Hepatocyte (in vitro differentiated cells): ENCODE results near the gene ZNF28. TPM values are rescaled to one million over a fixed set of nuclear protein-coding genes. Genes with fewer than 3 reads are reported as not detected.
"Not testable (repeated sequence)": the region's sequence is repeated elsewhere in the genome, so short reads cannot be mapped to it uniquely, and the experiment has no call there.

Experiments
- DNase-seq: peaks from one replicate; pipeline ENCODE4 v3.0.0-alpha.2; 2016; ENCODE audit warnings: low spot score
- H2AFZ ChIP-seq: fragments of 200-600 bp; sonication (generic); 2 replicates; pipeline ENCODE4 v1.6.0; 2016; ENCODE audit warnings: antibody characterized with exemption, mild to moderate bottlenecking
- H3K27ac ChIP-seq: fragments of 200-600 bp; sonication (generic); 2 replicates; pipeline ENCODE4 v1.5.1; 2016; ENCODE audit warnings: mild to moderate bottlenecking
- H3K27me3 ChIP-seq: fragments of 200-600 bp; sonication (generic); 2 replicates; pipeline ENCODE4 v1.6.1; 2016
- H3K36me3 ChIP-seq: fragments of 200-600 bp; sonication (generic); replicated peaks from 2 replicates; pipeline ENCODE4 v1.5.1; 2016; ENCODE audit warnings: low read depth; ENCODE audit not compliant: insufficient read depth
- H3K4me1 ChIP-seq: fragments of 200-600 bp; sonication (generic); 2 replicates; pipeline ENCODE4 v1.5.1; 2016; ENCODE audit warnings: mild to moderate bottlenecking, moderate library complexity; ENCODE audit not compliant: insufficient read depth
- H3K4me2 ChIP-seq: fragments of 200-600 bp; sonication (generic); 2 replicates; pipeline ENCODE4 v1.6.0; 2016
- H3K4me3 ChIP-seq: fragments of 200-600 bp; sonication (generic); 2 replicates; pipeline ENCODE4 v1.5.1; 2016; ENCODE audit warnings: mild to moderate bottlenecking
- H3K79me2 ChIP-seq: fragments of 200-600 bp; sonication (generic); 2 replicates; pipeline ENCODE4 v1.6.0; 2017; ENCODE audit warnings: mild to moderate bottlenecking
- H3K9me2 ChIP-seq: fragments of 200-600 bp; sonication (generic); replicated peaks from 2 replicates; pipeline ENCODE4 v1.6.0; 2017; ENCODE audit warnings: mild to moderate bottlenecking; ENCODE audit not compliant: insufficient read depth
- H3K9me3 ChIP-seq: fragments of 200-600 bp; sonication (generic); 2 replicates; pipeline ENCODE4 v1.5.1; 2016; ENCODE audit warnings: low read depth, mild to moderate bottlenecking
- H4K20me1 ChIP-seq: fragments of 200-600 bp; sonication (generic); 2 replicates; pipeline ENCODE4 v1.6.0; 2016; ENCODE audit warnings: mild to moderate bottlenecking; ENCODE audit not compliant: insufficient read depth, poor library complexity, severe bottlenecking
- CTCF ChIP-seq: fragments of 200-600 bp; sonication (generic); IDR thresholded peaks from 2 replicates; pipeline ENCODE4 v1.5.1; 2016; ENCODE audit warnings: antibody characterized with exemption, mild to moderate bottlenecking; ENCODE audit not compliant: poor library complexity
- EZH2 ChIP-seq: fragments of 200-600 bp; sonication (generic); IDR thresholded peaks from 2 replicates; pipeline ENCODE4 v1.6.1; 2016; ENCODE audit warnings: antibody characterized with exemption, mild to moderate bottlenecking, borderline replicate concordance
- EZH2phosphoT487 ChIP-seq: fragments of 200-600 bp; sonication (generic); IDR thresholded peaks from one replicate; pipeline ENCODE4 v1.6.1; 2018; ENCODE audit warnings: antibody characterized with exemption, mild to moderate bottlenecking, low read depth, moderate library complexity; ENCODE audit not compliant: unreplicated experiment, severe bottlenecking
- WGBS: methylation state at CpG from one replicate; pipeline ENCODE4 v1.1.6; 2016; ENCODE audit warnings: low lambda C conversion rate; ENCODE audit errors: missing lambda C conversion rate; 5-methylcytosine and 5-hydroxymethylcytosine counted together
- polyA plus RNA-seq: library from polyadenylated mRNA; unstranded; fragments of >200 nt; fragmentation: Nextera tagmentation; extraction: Ambion mirVana; gene quantifications from 2 replicates; pipeline ENCODE4 v1.2.1, GENCODE V29; 2016
- total RNA-seq: library from RNA; depleted of rRNA; stranded (reverse); fragments of >200 nt; gene quantifications from 2 replicates; pipeline ENCODE4 v1.2.3, GENCODE V29; 2014

ZNF28 gene
- total and polyA plus RNA-seq, 2 experiments from 2014 or later: 17.4 to 22.4 TPM

GRCh38 chr19:52829866-52830265 is 8.4 kb upstream of the ZNF28 start:
- H3K4me2 ChIP-seq, H3K79me2 ChIP-seq, H2AFZ ChIP-seq, H3K4me3 ChIP-seq, DNase-seq, H4K20me1 ChIP-seq, H3K4me1 ChIP-seq, H3K9me2 ChIP-seq, H3K9me3 ChIP-seq, H3K27me3 ChIP-seq, H3K36me3 ChIP-seq, H3K27ac ChIP-seq: not testable (repeated sequence)
- 81% methylated on average over 7 of the region's 7 CpGs for WGBS

GRCh38 chr19:52825765-52826164 is 4.3 kb upstream of the ZNF28 start:
- H3K79me2 ChIP-seq: peaks cover under 1% of the 10 kb centered on the region
- no peaks in the 10 kb centered on the region for H3K36me3 ChIP-seq
- no peak overlapping the region for H3K4me2 ChIP-seq
- H2AFZ ChIP-seq: no peak overlapping the region
- no peak for TF ChIP-seq EZH2
- no peak for TF ChIP-seq EZH2phosphoT487
- no peak for TF ChIP-seq CTCF
- no peaks in the 10 kb centered on the region for H3K27me3 ChIP-seq
- no peak overlapping the region for H3K27ac ChIP-seq
- no peak for DNase-seq
- WGBS: 95% methylated on average over 5 of the region's 5 CpGs
- H3K4me1 ChIP-seq: no peaks in the 10 kb centered on the region
- no peaks in the 10 kb centered on the region for H3K9me3 ChIP-seq
- H3K4me3 ChIP-seq: no peak overlapping the region
- no peaks in the 10 kb centered on the region for H4K20me1 ChIP-seq
- no peaks in the 10 kb centered on the region for H3K9me2 ChIP-seq

- H3K79me2 ChIP-seq: peaks cover 6% of the 10 kb centered on the region
- no peaks in the 10 kb centered on the region for H3K27me3 ChIP-seq
- no peak overlapping the region for H2AFZ ChIP-seq
- no peaks in the 10 kb centered on the region for H3K9me3 ChIP-seq
- H3K4me1 ChIP-seq: no peaks in the 10 kb centered on the region
- no peaks in the 10 kb centered on the region for H4K20me1 ChIP-seq
- 93% methylated on average over 12 of the region's 12 CpGs for WGBS
- H3K36me3 ChIP-seq: no peaks in the 10 kb centered on the region
- no peaks in the 10 kb centered on the region for H3K9me2 ChIP-seq
- H3K27ac ChIP-seq: no peak overlapping the region
- TF ChIP-seq EZH2phosphoT487 (no peak), EZH2 (no peak), CTCF (no peak)
- no peak overlapping the region for H3K4me2 ChIP-seq
- H3K4me3 ChIP-seq: no peak overlapping the region
- DNase-seq: no peak
These were observed 2.2 kb upstream of the ZNF28 start for GRCh38 chr19:52823676-52824075.

- peak overlapping the region; percentile 82 for H3K4me2 ChIP-seq
- peak overlapping the region; percentile 98 for H2AFZ ChIP-seq
- not testable (repeated sequence) for H3K36me3 ChIP-seq, H4K20me1 ChIP-seq, H3K4me1 ChIP-seq, H3K79me2 ChIP-seq, H3K9me2 ChIP-seq, H3K9me3 ChIP-seq, H3K27me3 ChIP-seq
- H3K27ac ChIP-seq: peak overlapping the region; percentile 81
- H3K4me3 ChIP-seq: peak overlapping the region; percentile 92
- WGBS: 7% methylated on average over 16 of the region's 19 CpGs
- DNase-seq: peak; percentile 38
These were observed 795 bp downstream of the ZNF28 start for GRCh38 chr19:52820472-52821203.
